ENCODE results near the gene ROS1. TPM values are rescaled to one million over a fixed set of nuclear protein-coding genes. Genes with fewer than 3 reads are reported as not detected.

The ROS1 gene
- total RNA-seq, 4 donors from 2014 or later = under 0.01 to 0.06 TPM; not detected in 2

- Histone ChIP-seq H3K4me1 (peaks cover 3 to 16% (median 13%) of the 10 kb centered on the region in 4 donors), H3K9me3 (no peaks in the 10 kb centered on the region), H3K36me3 (no peaks in the 10 kb centered on the region), H3K27me3 (peaks cover 4 to 95% (median 43%) of the 10 kb centered on the region in 4 donors), H3K4me3 (no peak overlapping the region), H3K27ac (replicated peaks in 1 of 4) (no peak overlapping the region)
- no peak for DNase-seq (ENCODE audit: extremely low spot score)
- TF ChIP-seq, protein P1, sequence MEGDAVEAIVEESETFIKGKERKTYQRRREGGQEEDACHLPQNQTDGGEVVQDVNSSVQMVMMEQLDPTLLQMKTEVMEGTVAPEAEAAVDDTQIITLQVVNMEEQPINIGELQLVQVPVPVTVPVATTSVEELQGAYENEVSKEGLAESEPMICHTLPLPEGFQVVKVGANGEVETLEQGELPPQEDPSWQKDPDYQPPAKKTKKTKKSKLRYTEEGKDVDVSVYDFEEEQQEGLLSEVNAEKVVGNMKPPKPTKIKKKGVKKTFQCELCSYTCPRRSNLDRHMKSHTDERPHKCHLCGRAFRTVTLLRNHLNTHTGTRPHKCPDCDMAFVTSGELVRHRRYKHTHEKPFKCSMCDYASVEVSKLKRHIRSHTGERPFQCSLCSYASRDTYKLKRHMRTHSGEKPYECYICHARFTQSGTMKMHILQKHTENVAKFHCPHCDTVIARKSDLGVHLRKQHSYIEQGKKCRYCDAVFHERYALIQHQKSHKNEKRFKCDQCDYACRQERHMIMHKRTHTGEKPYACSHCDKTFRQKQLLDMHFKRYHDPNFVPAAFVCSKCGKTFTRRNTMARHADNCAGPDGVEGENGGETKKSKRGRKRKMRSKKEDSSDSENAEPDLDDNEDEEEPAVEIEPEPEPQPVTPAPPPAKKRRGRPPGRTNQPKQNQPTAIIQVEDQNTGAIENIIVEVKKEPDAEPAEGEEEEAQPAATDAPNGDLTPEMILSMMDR (IDR thresholded peaks at IDR 0.05) = no peak
- TF ChIP-seq POLR2AphosphoS5 (IDR thresholded peaks at IDR 0.05) = no peak
- TF ChIP-seq POLR2A (IDR thresholded peaks at IDR 0.05; ENCODE audit: low read depth) = no peak
- TF ChIP-seq EP300 (IDR thresholded peaks at IDR 0.05) = no peak
- intact Hi-C loops (cut with DNase I) = no loop called here
- 10% methylated on average over 8 of the region's 8 CpGs for WGBS
Measured at GRCh38 chr6:117272032-117272866, 153.5 kb downstream of the ROS1 start.

DNA sequence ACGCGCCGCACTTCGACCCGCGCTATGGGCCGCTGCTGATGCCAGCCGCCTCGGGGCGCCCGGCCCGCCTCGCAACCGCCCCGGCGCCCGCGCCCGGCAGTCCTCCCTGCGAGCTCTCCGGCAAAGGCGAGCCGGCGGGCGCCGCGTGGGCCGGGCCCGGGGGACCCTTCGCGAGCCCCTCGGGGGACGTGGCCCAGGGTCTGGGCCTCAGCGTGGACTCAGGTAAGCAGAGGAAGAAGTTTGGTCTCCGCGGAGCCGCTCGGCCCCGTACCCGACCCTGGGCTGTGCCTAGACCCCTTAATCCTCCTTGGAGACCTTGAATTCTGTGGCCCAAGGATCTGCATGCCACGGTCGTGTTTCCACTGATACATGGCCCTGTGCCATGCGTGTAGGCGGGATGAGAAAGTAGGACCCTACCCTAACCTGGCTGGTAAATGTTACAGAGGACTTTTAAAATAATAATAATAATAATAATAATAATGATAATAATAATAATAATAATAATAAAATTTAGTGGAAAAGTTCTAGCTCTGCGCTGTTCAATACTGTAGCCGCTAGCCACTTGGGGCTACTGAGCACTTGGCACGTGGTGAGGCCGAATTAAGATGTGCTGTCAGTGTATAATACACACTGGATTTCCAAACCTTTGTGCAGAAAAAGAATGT is 154.8 kb downstream of the ROS1 start:
- peaks cover 4 to 98% (median 54%) of the 10 kb centered on the region in 4 donors for H3K27me3 ChIP-seq
- H3K4me3 ChIP-seq = peak overlapping the region; percentile 39 to 54 (median 42)
- no peak overlapping the region for H3K27ac ChIP-seq (replicated peaks in 1 of 4)
- 11% methylated on average over 8 of the region's 48 CpGs for WGBS
- intact Hi-C loops (cut with DNase I) = no loop called here
- peaks cover 9 to 24% (median 20%) of the 10 kb centered on the region in 4 donors for H3K4me1 ChIP-seq
- H3K9me3 ChIP-seq = no peaks in the 10 kb centered on the region
- no peaks in the 10 kb centered on the region for H3K36me3 ChIP-seq
- TF ChIP-seq POLR2AphosphoS5 (IDR thresholded peaks at IDR 0.05) = no peak
- DNase-seq (ENCODE audit: extremely low spot score) = no peak

GRCh38 chr6:117270055-117270842 is 155.5 kb downstream of the ROS1 start:
- 5% methylated on average over 40 of the region's 74 CpGs for WGBS
- no peaks in the 10 kb centered on the region for H3K9me3 ChIP-seq
- H3K27me3 ChIP-seq = peaks cover 4 to 98% (median 61%) of the 10 kb centered on the region in 4 donors
- H3K27ac ChIP-seq (replicated peaks in 1 of 4) = no peak overlapping the region
- peak overlapping the region; percentile 39 to 54 (median 42) for H3K4me3 ChIP-seq
- H3K4me1 ChIP-seq = peaks cover 16 to 32% (median 27%) of the 10 kb centered on the region in 4 donors
- no peak for DNase-seq (ENCODE audit: extremely low spot score)
- no peaks in the 10 kb centered on the region for H3K36me3 ChIP-seq
- TF ChIP-seq EP300 (IDR thresholded peaks at IDR 0.05) (no peak), POLR2AphosphoS5 (IDR thresholded peaks at IDR 0.05) (no peak), POLR2A (IDR thresholded peaks at IDR 0.05; ENCODE audit: low read depth) (no peak)
- TF ChIP-seq, protein P1 (IDR thresholded peaks at IDR 0.05) = no peak
- intact Hi-C loops (cut with DNase I) = no loop called here

DNA sequence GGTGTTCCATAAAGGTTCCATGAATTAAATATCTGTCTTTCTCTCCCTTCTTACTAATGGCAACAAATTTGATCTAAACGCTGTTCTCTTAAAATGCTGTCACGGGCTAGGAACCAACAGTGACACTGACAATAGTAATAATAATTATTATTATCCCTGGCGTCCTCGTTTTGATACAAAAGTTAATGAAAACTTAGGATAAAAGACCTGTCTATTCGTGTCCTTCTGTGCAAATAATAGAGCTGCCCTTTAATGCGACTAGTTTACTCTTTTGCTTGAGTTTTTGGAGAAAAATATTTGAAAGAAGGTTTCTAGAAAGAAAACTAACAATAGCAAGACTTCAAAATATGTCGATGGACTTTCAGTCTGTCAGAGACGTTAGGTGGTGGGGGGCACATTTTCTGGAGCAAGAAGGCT is 156.1 kb downstream of the ROS1 start:
- H3K4me1 ChIP-seq = peaks cover 22 to 38% (median 33%) of the 10 kb centered on the region in 4 donors
- H3K27me3 ChIP-seq = peaks cover 4 to 98% (median 65%) of the 10 kb centered on the region in 4 donors
- intact Hi-C loops (cut with DNase I) = no loop called here
- no peak for DNase-seq (ENCODE audit: extremely low spot score)
- WGBS = 15% methylated on average over 8 of the region's 8 CpGs
- no peak overlapping the region for H3K27ac ChIP-seq (replicated peaks in 1 of 4)
- TF ChIP-seq POLR2A (IDR thresholded peaks at IDR 0.05; ENCODE audit: low read depth) = no peak
- no peak for TF ChIP-seq POLR2AphosphoS5 (IDR thresholded peaks at IDR 0.05)
- TF ChIP-seq, protein P1 (IDR thresholded peaks at IDR 0.05) = no peak
- no peak for TF ChIP-seq EP300 (IDR thresholded peaks at IDR 0.05)
- peak overlapping the region in 1 of 4 donors; percentile 43 for H3K4me3 ChIP-seq
- no peaks in the 10 kb centered on the region for H3K9me3 ChIP-seq
- H3K36me3 ChIP-seq = no peaks in the 10 kb centered on the region
